GM21825 (cell line): ENCODE data around the gene MAST2.
"Not testable (repeated sequence)": the region's sequence is repeated elsewhere in the genome, so short reads cannot be mapped to it uniquely, and the experiment has no call there.

Experiments used
- ATAC-seq: cut with Tn5 transposase; IDR thresholded peaks from one replicate; pipeline ENCODE4 v1.9.1; 2021; ENCODE audit warnings: mild to moderate bottlenecking, moderate library complexity; ENCODE audit not compliant: unreplicated experiment

Gene MAST2

GRCh38 chr1:45891087-45891486, 87.7 kb downstream of the MAST2 start:
- no peak for ATAC-seq

- ATAC-seq = no peak
These were observed 88.8 kb downstream of the MAST2 start for GRCh38 chr1:45892068-45892785.

- no peak for ATAC-seq
These were observed 90.9 kb downstream of the MAST2 start for GRCh38 chr1:45894331-45894730.

GRCh38 chr1:45894921-45895320, 91.5 kb downstream of the MAST2 start:
- ATAC-seq = no peak

- no peak for ATAC-seq
These were observed 92.0 kb downstream of the MAST2 start for GRCh38 chr1:45895406-45895805.

- ATAC-seq = no peak
These were observed 103.5 kb downstream of the MAST2 start for GRCh38 chr1:45906883-45907282.

- no peak for ATAC-seq
These were observed 105.3 kb downstream of the MAST2 start for GRCh38 chr1:45908611-45909140.

GRCh38 chr1:45911634-45912033, 108.2 kb downstream of the MAST2 start:
- ATAC-seq = no peak

GRCh38 chr1:45913183-45913683, 109.8 kb downstream of the MAST2 start:
- ATAC-seq = no peak

GRCh38 chr1:45913731-45914501, 110.5 kb downstream of the MAST2 start:
- ATAC-seq = no peak

GRCh38 chr1:45914836-45915235, 111.4 kb downstream of the MAST2 start:
- no peak for ATAC-seq

GRCh38 chr1:45922374-45922773, 119.0 kb downstream of the MAST2 start:
- ATAC-seq = no peak

GRCh38 chr1:45922813-45923212, 119.4 kb downstream of the MAST2 start:
- no peak for ATAC-seq

- no peak for ATAC-seq
These were observed 119.9 kb downstream of the MAST2 start for GRCh38 chr1:45923343-45923742.

- ATAC-seq = no peak
These were observed 121.3 kb downstream of the MAST2 start for GRCh38 chr1:45924736-45925135.

GRCh38 chr1:45925728-45926287, 122.4 kb downstream of the MAST2 start:
- no peak for ATAC-seq

- no peak for ATAC-seq
These were observed 122.9 kb downstream of the MAST2 start for GRCh38 chr1:45926330-45926729.

GRCh38 chr1:45927231-45927915, 124.0 kb downstream of the MAST2 start:
- not testable (repeated sequence) for ATAC-seq

- no peak for ATAC-seq
These were observed 125.2 kb downstream of the MAST2 start for GRCh38 chr1:45928486-45929205.

- no peak for ATAC-seq
These were observed 125.9 kb downstream of the MAST2 start for GRCh38 chr1:45929257-45929687.
